GM21447 (cell line): ENCODE data around the gene ANKRD49.

Experiments used
- ATAC-seq: cut with Tn5 transposase; IDR thresholded peaks from one replicate; pipeline ENCODE4 v1.9.1; 2021; ENCODE audit not compliant: unreplicated experiment

ANKRD49 gene, protein sequence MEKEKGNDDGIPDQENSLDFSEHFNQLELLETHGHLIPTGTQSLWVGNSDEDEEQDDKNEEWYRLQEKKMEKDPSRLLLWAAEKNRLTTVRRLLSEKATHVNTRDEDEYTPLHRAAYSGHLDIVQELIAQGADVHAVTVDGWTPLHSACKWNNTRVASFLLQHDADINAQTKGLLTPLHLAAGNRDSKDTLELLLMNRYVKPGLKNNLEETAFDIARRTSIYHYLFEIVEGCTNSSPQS

DNA sequence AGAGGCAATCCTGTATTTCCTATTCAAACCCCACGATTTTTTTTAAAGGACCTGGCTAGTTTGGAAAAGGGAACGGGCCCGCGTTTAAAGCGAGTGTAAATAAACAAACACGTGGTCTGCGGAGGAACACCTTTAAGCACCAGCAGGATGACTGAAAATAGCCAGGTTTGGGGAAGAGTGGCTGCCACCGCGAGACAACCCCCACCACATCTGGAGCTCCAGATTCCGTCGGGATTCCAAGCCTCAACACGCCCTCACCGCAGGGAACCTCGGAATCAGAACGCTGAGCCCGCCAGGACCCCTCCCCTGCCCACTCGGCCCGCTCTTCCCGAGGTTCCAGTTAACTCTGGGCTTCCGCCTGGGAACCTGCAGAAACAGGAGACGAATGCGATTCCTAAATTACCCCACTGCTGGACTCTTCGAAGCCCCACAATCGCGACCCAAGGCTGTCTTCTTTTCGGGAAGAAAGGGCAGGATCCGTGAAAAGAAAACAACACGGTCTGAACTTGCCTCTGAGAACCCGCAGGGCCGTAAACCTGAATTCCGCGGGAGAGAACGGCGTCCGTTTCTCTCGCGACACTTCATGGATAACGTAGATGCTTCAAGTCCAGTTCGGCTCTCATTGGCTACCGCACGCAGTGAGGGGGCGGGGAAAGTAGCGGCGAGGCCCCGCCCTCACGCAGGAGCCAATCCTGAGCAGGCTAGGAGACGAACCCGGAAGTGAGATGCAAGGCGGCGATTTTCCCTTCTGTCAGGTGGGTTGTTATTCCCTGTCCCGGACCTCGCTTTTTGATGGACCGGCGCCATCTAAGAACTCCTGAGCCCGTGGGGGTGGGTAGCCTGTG is at the start of gene ANKRD49, which contains the start of gene MRE11:
Gene ANKRD49 (plus strand): TSS at position 704 of the 845 bp plus-strand sequence. CDS start 2,710 bp downstream, outside the sequence.
Gene MRE11 (minus strand): TSS at position 564 of the 845 bp plus-strand sequence. CDS start 1,043 bp downstream, outside the sequence.
- peak; percentile 100 for ATAC-seq

- ATAC-seq, result no peak
These were observed 48.1 kb upstream of the ANKRD49 start for GRCh38 chr11:94445641-94446040.

GRCh38 chr11:94447149-94447548 is 46.6 kb upstream of the ANKRD49 start:
- ATAC-seq, result no peak

DNA sequence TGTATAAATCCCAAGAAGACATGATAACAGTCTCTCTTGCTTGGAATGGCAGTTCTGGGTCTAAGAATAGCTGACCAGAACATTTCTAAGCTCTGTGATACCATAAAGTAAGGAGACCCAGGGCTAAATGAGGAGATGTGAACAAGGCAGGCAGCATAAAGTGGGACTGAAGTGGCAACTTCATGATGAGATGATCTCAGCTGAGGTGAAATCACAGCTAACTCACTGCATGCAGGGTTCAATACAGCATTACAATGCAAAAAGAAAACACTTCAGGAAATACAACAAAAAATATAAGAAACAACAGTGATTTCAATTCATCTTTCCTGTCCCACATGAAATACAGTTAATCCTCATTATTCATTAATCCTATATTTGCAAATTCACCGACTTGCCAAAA is 44.8 kb upstream of the ANKRD49 start:
- ATAC-seq, result no peak

DNA sequence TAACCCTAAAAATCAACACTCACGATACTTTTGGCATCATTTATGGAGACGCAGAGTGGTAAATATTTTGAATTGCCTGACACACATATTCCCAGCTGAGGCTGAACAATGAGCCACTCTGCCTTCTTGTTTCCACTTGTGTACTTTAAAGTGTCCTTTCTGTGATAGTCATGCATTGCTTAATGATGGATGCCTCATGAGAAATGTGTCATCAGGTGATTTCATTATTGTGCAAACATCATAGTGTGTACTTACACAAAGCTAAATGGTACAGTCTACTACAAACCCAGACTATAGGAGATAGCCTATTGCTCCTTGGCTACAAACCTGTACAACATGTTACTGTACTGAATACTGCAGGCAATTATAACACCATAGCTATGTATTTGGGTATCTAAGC is 44.3 kb upstream of the ANKRD49 start:
- no peak for ATAC-seq

GRCh38 chr11:94450048-94450447 is 43.7 kb upstream of the ANKRD49 start:
- ATAC-seq, result no peak

DNA sequence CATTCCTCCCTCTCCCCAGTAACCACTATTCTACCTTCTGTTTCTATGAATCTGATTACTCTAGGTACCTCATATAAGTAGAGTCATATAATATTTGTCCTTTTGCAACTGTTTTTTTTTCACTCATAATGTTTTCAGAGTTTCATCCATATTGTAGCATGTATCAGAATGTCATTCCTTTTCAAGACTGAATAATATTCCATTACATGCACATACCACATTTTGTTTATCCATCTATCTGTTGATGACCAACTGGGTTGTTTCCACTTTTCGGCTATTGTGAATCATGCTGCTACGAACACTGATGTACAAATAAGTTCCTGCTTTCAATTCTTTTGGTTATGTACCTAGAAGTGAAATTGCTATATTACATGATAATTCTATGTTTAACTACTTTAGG is 40.8 kb upstream of the ANKRD49 start:
- ATAC-seq, result no peak

DNA sequence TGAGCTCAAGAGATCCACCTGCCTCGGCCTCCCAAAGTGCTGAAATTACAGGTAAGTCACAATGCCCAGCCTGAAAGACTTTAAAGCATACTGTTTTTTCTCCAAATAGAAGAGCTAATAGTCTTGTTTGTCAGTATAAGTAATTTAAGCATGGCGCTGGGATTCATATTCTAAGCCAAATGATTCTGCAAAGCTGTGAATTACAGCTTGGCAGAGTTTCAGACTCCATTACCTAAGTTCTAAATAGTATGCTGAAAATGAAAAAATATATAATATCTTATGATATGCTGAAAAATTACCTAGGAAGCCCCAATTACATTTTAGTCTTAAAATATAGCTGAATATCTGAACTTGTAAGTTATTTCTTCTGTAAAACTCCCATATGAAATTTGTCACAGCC is 39.5 kb upstream of the ANKRD49 start:
- no peak for ATAC-seq

- no peak for ATAC-seq
These were observed 37.9 kb upstream of the ANKRD49 start for GRCh38 chr11:94455861-94456260.

- ATAC-seq, result no peak
These were observed 36.4 kb upstream of the ANKRD49 start for GRCh38 chr11:94457118-94458029.

DNA sequence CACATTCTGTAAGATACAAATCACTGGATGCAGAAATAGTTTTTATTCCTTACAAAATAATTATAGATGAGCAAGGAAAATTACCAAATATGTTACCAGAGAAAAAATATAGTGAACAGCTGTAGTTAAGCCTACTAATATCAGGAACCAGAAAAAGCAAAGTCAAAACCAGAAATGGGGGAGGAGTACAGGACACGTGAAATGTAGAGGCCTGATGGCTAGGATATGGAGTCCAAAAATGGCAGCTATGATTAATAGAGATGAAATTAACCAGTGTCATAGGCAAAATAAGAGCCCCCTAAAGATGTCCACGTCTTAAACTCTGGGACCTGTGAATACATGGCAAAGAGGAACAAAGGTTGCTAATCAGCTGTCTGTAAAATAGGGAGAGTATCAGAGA is 34.2 kb upstream of the ANKRD49 start:
- no peak for ATAC-seq

- peak; percentile 85 for ATAC-seq
These were observed 24.4 kb upstream of the ANKRD49 start for GRCh38 chr11:94469416-94469815.

DNA sequence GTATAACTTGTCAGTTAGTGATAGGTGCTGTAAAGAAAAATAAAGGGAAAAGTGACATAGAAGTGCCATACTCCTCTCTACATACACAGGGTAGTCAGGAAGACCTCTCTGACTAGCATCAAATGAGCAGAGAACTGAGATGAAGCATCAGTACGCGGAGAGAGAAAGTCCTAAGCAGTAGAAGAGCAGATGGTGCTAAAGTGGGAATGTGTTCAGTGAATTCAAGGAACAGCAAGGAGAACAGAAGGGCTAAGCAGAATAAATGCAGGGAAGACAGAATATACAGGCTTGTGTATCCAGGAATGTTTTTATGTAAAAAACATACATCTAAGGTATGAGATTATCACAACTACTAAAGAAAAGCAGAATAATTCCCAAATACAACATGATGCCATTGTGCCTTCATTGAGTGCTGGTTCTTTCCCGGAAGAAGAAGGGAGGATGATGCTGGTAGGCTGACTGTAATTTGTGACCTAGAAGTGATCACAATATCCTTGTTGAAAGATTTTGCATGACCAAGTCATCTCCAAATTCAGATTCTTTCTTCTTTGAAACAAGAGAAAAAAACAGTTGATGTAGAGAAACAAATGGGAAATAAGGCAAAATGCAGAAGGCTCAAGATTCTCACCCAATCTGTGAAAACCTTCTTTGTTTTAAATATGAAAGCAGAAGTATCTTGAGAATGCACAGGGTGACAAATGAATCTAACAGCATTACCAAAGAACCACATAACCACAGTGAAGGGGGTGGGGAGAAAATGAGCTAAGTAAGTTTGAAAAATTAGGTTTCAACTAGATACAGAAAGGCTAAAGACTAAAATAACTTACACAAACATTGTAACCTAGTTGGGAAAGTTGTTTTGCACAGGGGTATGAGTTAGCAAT is 20.6 kb upstream of the ANKRD49 start:
- peak; percentile 79 for ATAC-seq

DNA sequence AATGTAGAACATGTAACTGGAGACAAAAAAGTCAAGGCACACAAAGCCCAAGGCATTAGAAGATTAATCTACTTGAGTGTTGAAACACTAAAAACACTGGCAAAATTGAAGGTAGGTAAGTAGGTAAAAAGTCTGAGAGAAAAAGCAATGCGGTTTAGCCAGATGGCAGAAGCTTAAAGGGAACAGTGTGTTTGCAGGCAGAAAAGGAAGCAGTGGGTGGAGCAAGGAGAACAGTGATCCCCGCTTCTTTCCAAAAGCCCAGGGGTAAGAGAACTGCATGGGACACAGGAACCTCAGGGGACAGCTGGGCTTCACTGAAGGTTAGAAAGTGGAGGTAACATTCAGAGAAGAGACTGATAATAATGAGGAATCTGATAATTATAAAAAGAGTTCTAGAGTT is 16.2 kb upstream of the ANKRD49 start:
- no peak for ATAC-seq

DNA sequence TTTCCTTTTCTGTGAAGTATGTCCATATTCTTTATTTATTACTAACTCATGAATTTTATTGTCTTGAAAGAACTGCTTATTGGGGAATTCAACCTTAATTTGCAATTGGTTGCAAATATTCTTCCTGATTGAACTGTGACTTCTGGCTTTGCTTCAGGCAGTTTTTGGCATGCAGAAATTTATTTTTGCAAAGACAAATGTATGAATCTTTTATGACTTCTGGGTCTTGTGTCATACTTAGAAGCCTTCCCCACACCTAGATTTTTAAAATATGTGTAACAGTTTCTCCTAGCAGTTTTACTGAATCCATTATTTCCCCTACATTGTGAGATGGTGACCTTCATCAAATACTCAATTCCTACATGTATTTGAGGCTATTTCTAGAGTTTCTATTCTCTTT is 12.4 kb upstream of the ANKRD49 start:
- no peak for ATAC-seq

- ATAC-seq, result no peak
These were observed 7.7 kb upstream of the ANKRD49 start for GRCh38 chr11:94486068-94486467.

DNA sequence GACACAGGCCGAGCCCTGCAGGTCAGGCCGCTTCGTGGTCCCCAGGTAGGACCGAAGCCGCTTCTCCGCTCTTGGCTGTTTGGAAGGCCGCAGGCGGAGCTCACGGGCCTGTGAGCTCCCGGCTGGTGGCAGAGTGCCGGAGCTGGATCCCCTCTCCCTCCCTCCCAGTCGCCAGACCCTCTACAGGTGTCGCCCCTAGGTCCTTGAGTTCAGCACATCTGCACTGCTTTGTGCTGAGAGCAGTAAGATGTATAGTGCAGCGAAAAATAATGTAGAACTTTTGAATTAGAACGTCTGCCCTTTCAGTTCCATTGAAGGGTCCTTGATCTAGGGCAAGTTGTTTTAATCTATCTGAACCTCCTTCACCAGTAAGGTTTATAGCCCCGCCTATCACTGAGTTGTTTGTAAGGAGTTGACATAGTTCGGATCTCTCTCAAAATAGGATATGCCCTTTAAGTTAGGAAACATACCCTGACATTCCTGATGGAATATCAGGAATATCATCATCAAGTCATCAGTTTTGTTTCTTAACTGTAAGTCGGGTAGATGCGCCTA is 419 bp downstream of the ANKRD49 start:
- peak; percentile 46 for ATAC-seq

DNA sequence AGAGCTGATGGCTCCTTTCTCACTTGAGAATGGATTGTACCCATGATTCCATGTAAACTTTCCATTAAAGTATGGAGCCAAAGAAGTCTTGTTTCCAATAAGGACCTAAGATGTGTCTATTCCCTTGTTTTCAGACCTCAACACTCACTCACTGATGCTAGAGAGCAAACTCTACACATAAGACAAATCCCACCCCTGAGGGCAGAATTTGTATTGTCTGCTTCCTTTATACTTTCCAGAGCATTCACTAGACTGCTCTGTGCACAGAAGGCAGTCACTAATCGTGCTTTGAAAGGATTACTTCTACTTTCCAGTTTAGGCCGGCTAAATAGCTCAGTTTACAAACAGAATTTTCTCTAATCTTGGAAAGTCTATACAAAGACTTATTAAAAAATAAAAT is 6.4 kb downstream of the ANKRD49 start:
- no peak for ATAC-seq

DNA sequence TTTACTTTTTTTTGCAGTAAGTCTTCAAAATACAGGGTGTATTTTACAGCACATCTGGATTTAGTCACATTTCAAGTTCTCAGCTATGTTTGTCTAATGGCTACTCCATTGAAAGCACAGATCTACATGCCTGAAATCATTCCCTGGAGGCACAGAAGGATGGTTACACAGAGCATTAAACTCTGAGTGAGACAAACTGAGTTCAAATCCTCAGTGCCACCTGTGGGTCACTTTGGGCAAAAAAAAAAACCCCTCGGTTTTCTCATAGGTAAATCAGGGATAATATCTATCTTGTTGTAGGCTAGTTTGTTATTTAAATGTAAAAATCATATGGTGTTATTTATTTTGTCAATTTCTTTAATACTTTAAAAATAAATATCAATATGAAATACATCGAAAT is 7.7 kb downstream of the ANKRD49 start:
- no peak for ATAC-seq

DNA sequence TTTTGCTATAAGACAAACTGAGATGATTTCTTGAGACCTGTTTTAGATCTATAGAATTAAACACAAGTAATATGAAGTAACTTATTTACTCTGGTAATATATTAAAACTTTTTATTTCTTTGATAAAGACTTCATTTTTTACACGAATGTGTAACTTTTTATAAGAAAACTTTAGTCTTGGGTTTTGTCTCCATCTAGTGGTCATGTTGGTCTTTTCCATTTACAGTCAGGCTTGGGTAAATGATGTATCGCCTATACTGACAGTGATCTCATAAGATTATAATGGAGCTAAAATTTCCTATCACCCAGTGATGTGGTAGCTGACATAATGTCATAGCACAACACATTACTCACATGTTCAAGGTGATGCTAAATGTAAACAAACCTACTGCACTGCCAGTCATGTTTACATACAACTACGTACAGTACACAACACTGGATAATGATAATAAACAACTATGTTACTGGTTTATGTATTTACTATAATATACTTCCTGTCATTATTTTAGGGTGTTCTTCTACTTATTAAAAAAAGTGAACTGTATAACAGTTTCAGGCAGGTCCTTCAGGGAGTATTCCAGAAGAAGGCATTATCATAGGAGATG is 11.0 kb downstream of the ANKRD49 start:
- no peak for ATAC-seq
